ENCODE data around the gene HEY2.

- TF ChIP-seq EZH2 (IDR thresholded peaks at IDR 0.05; ENCODE audit: low read length, missing control alignments) (no peak), CTCF (conservative IDR thresholded peaks at IDR 0.05 in 1 of 2, IDR thresholded peaks at IDR 0.05 in 1 of 2; ENCODE audit: low read depth in 1 of 2, low read length in 2 of 2) (no peak)
Measured at GRCh38 chr6:125764121-125764671, 14.8 kb downstream of the HEY2 start.
